Heart left ventricle (tissue), 16 donors: Measurements from ENCODE around the gene GRIA3. TPM values are rescaled to one million over a fixed set of nuclear protein-coding genes. Genes with fewer than 3 reads are reported as not detected.

ENCODE experiments used
- ATAC-seq, 4 donors: fragments of 200-7000 bp; cut with Tn5 transposase; one replicate each; pipeline ENCODE4 v1.9.1; 2020 to 2022; ENCODE audit warnings: moderate library complexity in 4 of 4, mild to moderate bottlenecking in 3 of 4, moderate number of reproducible peaks in 1 of 4
- DNase-seq, 5 donors: peaks; one replicate each; pipeline ENCODE4 v3.0.0-alpha.2; 2020
- H3K27ac ChIP-seq, 12 donors: fragments of 200-600 bp; sonication (generic) in 4 of 12; one replicate each; pipeline versions ENCODE4 v1.5.0 to v1.8.0; 2016 to 2022; ENCODE audit warnings: mild to moderate bottlenecking in 2 of 12
- H3K27me3 ChIP-seq, 9 donors: fragments of 200-600 bp; sonication (generic) in 2 of 9; one replicate each; pipeline versions ENCODE4 v1.5.1 to v1.8.0; 2016 to 2022; ENCODE audit warnings: mild to moderate bottlenecking in 3 of 9
- H3K36me3 ChIP-seq, 9 donors: fragments of 200-600 bp; sonication (generic) in 2 of 9; one replicate each; pipeline versions ENCODE4 v1.5.0 to v1.8.0; 2018 to 2022; ENCODE audit warnings: mild to moderate bottlenecking in 2 of 9
- H3K4me1 ChIP-seq, 12 donors: fragments of 200-600 bp; sonication (generic) in 4 of 12; one replicate each; pipeline versions ENCODE4 v1.5.0 to v1.8.0; 2016 to 2022; ENCODE audit warnings: mild to moderate bottlenecking in 3 of 12
- H3K4me3 ChIP-seq, 12 donors: fragments of 200-600 bp; sonication (generic) in 4 of 12; one replicate each; pipeline versions ENCODE4 v1.5.0 to v1.8.0; 2017 to 2022; ENCODE audit warnings: mild to moderate bottlenecking in 9 of 12, moderate library complexity in 4 of 12
- H3K9me3 ChIP-seq, 12 donors: fragments of 200-600 bp; sonication (generic) in 4 of 12; one replicate each; pipeline versions ENCODE4 v1.5.0 to v1.8.0; 2016 to 2022; ENCODE audit warnings: mild to moderate bottlenecking in 1 of 12
- POLR2A ChIP-seq, 2 donors: fragments of 450-650 bp; IDR thresholded peaks; one replicate each; pipeline ENCODE4 v1.6.1; 2017; ENCODE audit warnings: antibody characterized with exemption in 2 of 2, mild to moderate bottlenecking in 2 of 2, moderate library complexity in 2 of 2
- WGBS, 4 donors: extraction: QIAGEN DNeasy Blood & Tissue Kit in 2 of 4; methylation state at CpG; one replicate each; pipeline versions ENCODE4 v1.1.5 to v1.1.7; 2013 to 2018; 5-methylcytosine and 5-hydroxymethylcytosine counted together
- intact Hi-C, 10 donors: fragments of 100-400 bp; cut with DNase I; formaldehyde crosslinking; loops; one replicate each; pipeline versions ENCODE4 v1.11.1 to v1.14.2; 2022
- polyA plus RNA-seq, 2 donors: library from polyadenylated mRNA; stranded (reverse); fragments of 200-250 nt; gene quantifications; one replicate each; pipeline ENCODE4 v1.2.3, GENCODE V29; 2013
- total RNA-seq, 9 donors: library from RNA; depleted of rRNA in 2 of 9; stranded (reverse); fragments of >200 nt in 2 of 9; fragmentation: NEBNext Ultra II Directional in 3 of 9; extraction: Animal tissue kit (Norgen Biotek cat#: 25700) in 3 of 9; gene quantifications; one replicate each; pipeline versions ENCODE4 v1.1.0 to v1.2.4, GENCODE V29; 2016 to 2023
- TF ChIP-seq, protein P1 (sequence below), 12 donors: fragments of 200-600 bp; sonication (generic) in 4 of 12; IDR thresholded peaks; one replicate each; pipeline versions ENCODE4 v1.5.0 to v1.8.0; 2018 to 2022; ENCODE audit warnings: antibody characterized with exemption in 12 of 12, mild to moderate bottlenecking in 5 of 12
- donor health status: ischemic (EF 13 %, LVEDD 7.1; RV severe dilation, severe dysfunction).
- donor health status: healthy with polysubstance abuse.
- donor health status: DM: no; HTN: yes; CAD: no.
- donor health status: DM: no; HTN: no; CAD: no.
- donor health status: ischemic (EF 25% LVEDD 6.9; RV normal size, moderate dysfunction).
- donor health status: ischemic (EF 25% LVEDD 5.7; RV mildly dilated, moderate dysfunction).
- donor health status: healthy.
- donor health status: DM: yes; HTN: yes; CAD: no.
- donor health status: ischemic (EF 35%, LVEDD 5.7; RV mildly dilated, moderate dysfunction).
- donor health status: nonischemic (EF 11% LVEDD 7.7; RV severe dilation, severe dysfunction).
- donor health status: DM: yes; HTN: yes; CAD: no.
- donor health status: PGD.
- donor health status: ischemic (EF 29% LVEDD 5.4; RV normal size, mild dysfunction).
- donor health status: nonischemic (EF 23%, LVEDD 6.1; RV moderate dilation, normal function).

GRIA3 gene
- total and polyA plus RNA-seq, 11 donors: 0.07 to 12.9 (median 1.00) TPM

DNA sequence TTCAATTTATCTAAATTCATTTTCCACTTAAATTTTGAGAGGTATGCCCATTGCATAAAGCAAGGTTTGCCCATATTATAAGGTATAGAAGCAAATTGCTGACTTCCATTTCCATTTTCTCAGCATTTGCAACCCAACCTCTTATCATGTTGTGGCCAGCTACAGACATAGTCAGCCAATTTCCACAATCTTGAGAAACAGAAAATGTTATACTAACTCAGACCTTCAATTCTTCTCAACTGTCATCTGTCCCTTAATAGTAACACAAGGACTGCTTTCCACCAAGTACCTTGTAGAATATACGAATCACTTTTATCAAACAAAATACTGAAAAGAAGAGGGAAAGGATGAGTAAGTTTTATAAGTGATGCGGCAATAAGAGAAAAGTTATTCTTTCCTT, 11.2 kb upstream of the GRIA3 start:
- intact Hi-C loops: loop anchor here in 1 of 10 donors (5.0 kb wide), 1 partner anchor 249 kb away; no protein-coding TSS in a partner anchor
- TF ChIP-seq, protein P1, sequence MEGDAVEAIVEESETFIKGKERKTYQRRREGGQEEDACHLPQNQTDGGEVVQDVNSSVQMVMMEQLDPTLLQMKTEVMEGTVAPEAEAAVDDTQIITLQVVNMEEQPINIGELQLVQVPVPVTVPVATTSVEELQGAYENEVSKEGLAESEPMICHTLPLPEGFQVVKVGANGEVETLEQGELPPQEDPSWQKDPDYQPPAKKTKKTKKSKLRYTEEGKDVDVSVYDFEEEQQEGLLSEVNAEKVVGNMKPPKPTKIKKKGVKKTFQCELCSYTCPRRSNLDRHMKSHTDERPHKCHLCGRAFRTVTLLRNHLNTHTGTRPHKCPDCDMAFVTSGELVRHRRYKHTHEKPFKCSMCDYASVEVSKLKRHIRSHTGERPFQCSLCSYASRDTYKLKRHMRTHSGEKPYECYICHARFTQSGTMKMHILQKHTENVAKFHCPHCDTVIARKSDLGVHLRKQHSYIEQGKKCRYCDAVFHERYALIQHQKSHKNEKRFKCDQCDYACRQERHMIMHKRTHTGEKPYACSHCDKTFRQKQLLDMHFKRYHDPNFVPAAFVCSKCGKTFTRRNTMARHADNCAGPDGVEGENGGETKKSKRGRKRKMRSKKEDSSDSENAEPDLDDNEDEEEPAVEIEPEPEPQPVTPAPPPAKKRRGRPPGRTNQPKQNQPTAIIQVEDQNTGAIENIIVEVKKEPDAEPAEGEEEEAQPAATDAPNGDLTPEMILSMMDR (IDR thresholded peaks at IDR 0.05): no peak
- no peak for TF ChIP-seq POLR2A (IDR thresholded peaks at IDR 0.05)
- H3K27ac ChIP-seq: no peak overlapping the region
- no peak overlapping the region for H3K4me3 ChIP-seq
- DNase-seq: no peak
- no peak for ATAC-seq
- no peaks in the 10 kb centered on the region for H3K4me1 ChIP-seq
- H3K9me3 ChIP-seq: no peaks in the 10 kb centered on the region
- 42 to 67% (median 56%) methylated on average over 2 of the region's 2 CpGs for WGBS, 4 donors
- H3K36me3 ChIP-seq: no peaks in the 10 kb centered on the region
- no peaks in the 10 kb centered on the region for H3K27me3 ChIP-seq

DNA sequence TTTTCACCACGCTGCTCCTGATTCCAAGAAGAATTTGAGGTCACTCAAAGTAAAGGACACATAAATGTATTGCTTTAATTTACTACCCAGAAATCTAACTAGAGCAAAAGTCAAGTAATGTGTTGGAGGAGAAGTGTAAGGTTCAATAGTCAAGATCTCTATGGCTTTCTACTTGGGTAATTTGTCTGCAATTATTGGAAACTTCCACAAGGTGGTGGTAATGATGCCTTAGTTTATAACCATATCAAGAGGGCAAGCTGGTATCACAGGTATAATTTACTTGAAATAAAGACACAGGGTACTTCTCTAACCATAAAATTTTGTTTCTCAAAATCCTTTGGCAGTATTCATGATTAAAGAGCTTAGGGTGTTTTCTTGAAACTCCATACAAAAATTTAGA, 10.2 kb upstream of the GRIA3 start:
- intact Hi-C loops: loop anchor here in 1 of 10 donors (5.0 kb wide), 1 partner anchor 248 kb away; no protein-coding TSS in a partner anchor
- TF ChIP-seq POLR2A (IDR thresholded peaks at IDR 0.05): no peak
- 7 to 37% (median 23%) methylated on average over 1 of the region's 1 CpG for WGBS, 4 donors
- H3K27ac ChIP-seq: no peak overlapping the region
- no peak for ATAC-seq
- no peaks in the 10 kb centered on the region for H3K4me1 ChIP-seq
- no peak overlapping the region for H3K4me3 ChIP-seq
- H3K27me3 ChIP-seq: no peaks in the 10 kb centered on the region
- DNase-seq: no peak
- H3K9me3 ChIP-seq: no peaks in the 10 kb centered on the region
- no peaks in the 10 kb centered on the region for H3K36me3 ChIP-seq

DNA sequence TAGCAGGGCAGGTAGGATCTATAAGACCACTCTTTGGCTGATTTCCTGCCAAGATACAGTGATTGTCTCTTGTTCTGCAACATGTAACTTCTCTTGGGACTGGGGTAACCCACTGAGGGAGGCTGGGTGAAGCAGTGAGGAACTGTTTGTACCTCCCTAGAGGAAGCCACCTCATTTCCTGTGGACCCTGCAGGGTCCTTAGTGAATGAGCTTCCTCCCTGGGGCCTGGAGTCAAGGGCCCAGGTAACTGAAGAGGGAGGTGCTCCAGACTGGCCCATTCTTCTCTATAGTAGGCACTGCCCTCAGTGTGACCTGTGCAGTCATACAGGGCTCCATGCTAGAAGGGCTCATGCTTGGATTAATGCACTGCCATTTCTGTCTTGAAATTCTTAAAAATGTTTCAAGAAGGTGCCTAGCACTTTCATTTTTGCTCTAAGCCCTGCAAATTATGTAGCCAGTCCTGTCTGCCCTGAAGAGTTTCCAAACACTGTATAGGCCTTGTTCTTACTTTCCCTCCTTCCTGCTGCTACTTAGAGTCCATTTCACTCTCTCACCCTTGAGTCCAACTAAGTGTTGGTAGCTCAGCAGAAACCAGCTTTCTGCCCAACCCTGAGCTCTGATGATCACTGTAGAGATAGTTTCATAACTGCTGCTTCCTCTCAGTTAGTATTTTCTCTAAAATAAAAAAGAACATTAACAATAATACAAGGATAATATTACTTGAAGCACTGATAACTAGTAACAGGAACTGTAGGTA, 8.5 kb upstream of the GRIA3 start:
- no peaks in the 10 kb centered on the region for H3K36me3 ChIP-seq
- no peaks in the 10 kb centered on the region for H3K9me3 ChIP-seq
- H3K4me1 ChIP-seq: no peaks in the 10 kb centered on the region
- DNase-seq (no peak), ATAC-seq (no peak)
- intact Hi-C loops: no loop called here
- H3K27me3 ChIP-seq: no peaks in the 10 kb centered on the region
- H3K4me3 ChIP-seq: no peak overlapping the region
- H3K27ac ChIP-seq: no peak overlapping the region
- TF ChIP-seq, protein P1 (IDR thresholded peaks at IDR 0.05): no peak
- TF ChIP-seq POLR2A (IDR thresholded peaks at IDR 0.05): no peak

DNA sequence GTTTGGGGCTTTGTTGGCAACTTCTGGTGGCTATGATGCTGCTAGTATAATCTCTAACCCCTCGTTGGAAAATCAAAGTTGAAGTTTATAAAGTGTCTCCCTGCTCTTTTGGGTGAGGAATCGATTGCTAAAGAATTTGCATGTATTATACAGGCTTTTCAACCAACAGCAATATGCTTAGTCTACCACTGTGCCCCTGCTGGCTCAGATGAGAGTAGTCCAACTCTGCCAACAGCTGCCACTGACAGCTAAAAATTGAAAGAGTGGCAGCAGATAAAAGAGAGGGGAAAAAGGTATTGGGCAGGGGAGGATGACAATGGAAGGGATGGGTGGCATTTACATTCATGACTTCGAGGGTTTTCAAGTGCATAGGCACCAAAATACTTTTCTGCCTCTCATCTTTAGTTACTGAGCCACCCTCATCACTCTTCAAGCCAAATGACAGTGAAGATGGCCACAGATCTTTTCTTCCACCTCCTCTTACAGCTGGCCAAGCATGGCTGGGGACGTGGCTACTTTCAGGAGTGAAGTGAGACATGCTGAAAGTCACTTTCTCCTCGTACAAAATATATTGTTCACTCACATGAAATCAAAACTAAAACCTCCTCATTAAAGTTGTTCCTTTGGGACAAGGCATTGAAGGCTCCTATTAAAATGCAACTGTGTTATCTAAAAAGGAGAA, 2.7 kb upstream of the GRIA3 start:
- ATAC-seq (no peak), DNase-seq (no peak)
- intact Hi-C loops: loop anchor here in 2 of 10 donors (10.0 kb wide), 1 partner anchor 243 kb away; no protein-coding TSS in a partner anchor
- Histone ChIP-seq H3K4me3 (no peak overlapping the region), H3K27ac (no peak overlapping the region), H3K36me3 (no peaks in the 10 kb centered on the region), H3K27me3 (peaks cover 0 to 24% (median 0%) of the 10 kb centered on the region in 9 donors), H3K4me1 (peaks cover 0 to 3% (median 0%) of the 10 kb centered on the region in 12 donors), H3K9me3 (no peaks in the 10 kb centered on the region)
- WGBS, 4 donors: 40 to 57% (median 46%) methylated on average over 5 of the region's 5 CpGs
- TF ChIP-seq POLR2A (IDR thresholded peaks at IDR 0.05): no peak
- TF ChIP-seq, protein P1 (IDR thresholded peaks at IDR 0.05): no peak
